ENCODE results near the gene SERP2. TPM values are rescaled to one million over a fixed set of nuclear protein-coding genes. Genes with fewer than 3 reads are reported as not detected.

SERP2 gene
- total RNA-seq, 1 donor from 2014 or later, result 0.24 TPM

DNA sequence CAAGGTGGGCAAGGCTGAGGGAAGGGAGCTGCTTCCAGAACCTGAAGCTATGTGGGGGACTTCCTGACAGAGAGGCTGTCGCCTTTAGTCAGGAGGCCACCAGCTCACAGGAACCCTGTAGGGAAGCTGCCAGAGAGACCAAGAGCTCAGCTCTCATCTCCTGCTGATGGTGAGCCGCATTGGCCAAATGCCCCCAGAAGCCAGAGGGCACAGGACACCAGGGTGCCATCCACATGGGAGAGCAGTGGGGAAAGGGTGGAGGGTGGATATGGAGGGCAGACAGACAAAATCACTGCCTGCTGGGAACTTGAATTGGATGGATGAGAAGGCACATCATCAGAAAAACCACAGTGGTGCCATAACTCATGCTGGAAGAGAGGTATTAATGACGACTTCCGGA, 36.0 kb downstream of the SERP2 start:
- no peak for TF ChIP-seq CTCF (IDR thresholded peaks at IDR 0.05)
- DNase-seq (no peak), ATAC-seq (ENCODE audit: low read depth) (no peak)
- H3K36me3 Mint-ChIP-seq (ENCODE audit: low read depth), result no peaks in the 10 kb centered on the region
- H3K9me3 Mint-ChIP-seq, result no peaks in the 10 kb centered on the region
- intact Hi-C loops (cut with micrococcal nuclease), result no loop called here
- CTCF ChIA-PET, result interaction anchor here (1.0 kb wide), 1 partner anchor 501 kb away, joined by 4 read pairs; no protein-coding TSS in a partner anchor
- H3K4me3 Mint-ChIP-seq, result no peak overlapping the region
- no peak overlapping the region for H3K27ac Mint-ChIP-seq
- peaks cover 14% of the 10 kb centered on the region for H3K27me3 Mint-ChIP-seq
- POLR2A ChIA-PET, result no interaction called here
- no peaks in the 10 kb centered on the region for H3K4me1 Mint-ChIP-seq

GRCh38 chr13:44410328-44410859, 36.8 kb downstream of the SERP2 start:
- H3K9me3 Mint-ChIP-seq, result no peaks in the 10 kb centered on the region
- CTCF ChIA-PET, result interaction anchor here (1.0 kb wide), 1 partner anchor 502 kb away, joined by 4 read pairs; no protein-coding TSS in a partner anchor
- ATAC-seq (ENCODE audit: low read depth), result no peak
- no peak overlapping the region for H3K27ac Mint-ChIP-seq
- H3K4me1 Mint-ChIP-seq, result no peaks in the 10 kb centered on the region
- intact Hi-C loops (cut with micrococcal nuclease), result no loop called here
- peaks cover 11% of the 10 kb centered on the region for H3K27me3 Mint-ChIP-seq
- POLR2A ChIA-PET, result no interaction called here
- no peak for DNase-seq
- H3K36me3 Mint-ChIP-seq (ENCODE audit: low read depth), result no peaks in the 10 kb centered on the region
- H3K4me3 Mint-ChIP-seq, result no peak overlapping the region
- TF ChIP-seq CTCF (IDR thresholded peaks at IDR 0.05), result no peak

DNA sequence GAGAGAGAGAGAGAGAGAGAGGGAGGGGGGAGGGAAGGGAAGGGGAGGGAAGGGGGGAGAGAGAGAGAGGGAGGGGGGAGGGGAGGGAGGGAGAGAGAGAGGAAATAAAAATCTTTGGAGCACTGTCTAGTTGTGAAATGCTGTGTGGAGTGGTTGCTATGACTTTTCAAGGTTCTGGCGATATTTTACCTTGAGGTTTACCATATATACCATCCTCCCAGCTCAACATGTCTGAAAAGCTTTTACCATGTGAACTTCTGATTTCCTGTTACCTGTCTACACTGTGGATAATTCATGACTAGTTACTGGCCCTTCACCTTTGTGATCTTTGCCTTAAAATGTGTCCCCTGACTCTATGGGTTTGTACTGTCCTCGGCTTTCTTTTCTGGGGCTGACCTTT, 38.2 kb downstream of the SERP2 start:
- H3K27me3 Mint-ChIP-seq, result peaks cover 4% of the 10 kb centered on the region
- TF ChIP-seq CTCF (IDR thresholded peaks at IDR 0.05), result no peak
- H3K4me3 Mint-ChIP-seq, result no peak overlapping the region
- ChIA-PET CTCF (no interaction called here), POLR2A (no interaction called here)
- no peak for ATAC-seq (ENCODE audit: low read depth)
- H3K27ac Mint-ChIP-seq, result no peak overlapping the region
- H3K4me1 Mint-ChIP-seq, result no peaks in the 10 kb centered on the region
- no peaks in the 10 kb centered on the region for H3K9me3 Mint-ChIP-seq
- H3K36me3 Mint-ChIP-seq (ENCODE audit: low read depth), result no peaks in the 10 kb centered on the region
- DNase-seq, result no peak
- intact Hi-C loops (cut with micrococcal nuclease), result no loop called here

- ATAC-seq (ENCODE audit: low read depth) (no peak), DNase-seq (no peak)
- H3K36me3 Mint-ChIP-seq (ENCODE audit: low read depth), result no peaks in the 10 kb centered on the region
- POLR2A ChIA-PET, result no interaction called here
- CTCF ChIA-PET, result no interaction called here
- no peak overlapping the region for H3K4me3 Mint-ChIP-seq
- TF ChIP-seq CTCF (IDR thresholded peaks at IDR 0.05), result no peak
- peaks cover 2% of the 10 kb centered on the region for H3K27me3 Mint-ChIP-seq
- intact Hi-C loops (cut with micrococcal nuclease), result no loop called here
- H3K27ac Mint-ChIP-seq, result no peak overlapping the region
- H3K9me3 Mint-ChIP-seq, result no peaks in the 10 kb centered on the region
- peaks cover 1% of the 10 kb centered on the region for H3K4me1 Mint-ChIP-seq
Measured at GRCh38 chr13:44412346-44412935, 38.8 kb downstream of the SERP2 start.

DNA sequence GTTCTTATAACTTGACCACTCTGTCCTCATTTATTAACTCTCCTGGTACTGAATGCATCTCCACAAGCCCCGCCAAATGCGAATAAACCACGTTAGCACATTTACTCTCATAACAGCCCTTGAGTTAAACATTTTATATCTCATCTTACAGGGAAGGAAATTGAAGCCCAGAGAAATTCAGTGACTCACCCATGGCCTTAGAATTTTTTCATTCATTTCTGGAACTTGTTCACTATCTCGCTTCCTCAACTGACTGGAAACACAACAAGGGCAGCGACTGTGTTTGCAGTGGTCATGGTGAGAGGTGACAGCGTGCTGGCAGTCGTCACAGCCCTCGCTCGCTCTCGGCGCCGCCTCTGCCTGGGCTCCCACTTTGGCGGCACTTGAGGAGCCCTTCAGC, 39.5 kb downstream of the SERP2 start:
- ChIA-PET POLR2A (no interaction called here), CTCF (no interaction called here)
- DNase-seq (no peak), ATAC-seq (ENCODE audit: low read depth) (no peak)
- no peak overlapping the region for H3K4me3 Mint-ChIP-seq
- H3K4me1 Mint-ChIP-seq, result peaks cover 7% of the 10 kb centered on the region
- H3K27me3 Mint-ChIP-seq, result peaks cover 2% of the 10 kb centered on the region
- no peaks in the 10 kb centered on the region for H3K36me3 Mint-ChIP-seq (ENCODE audit: low read depth)
- intact Hi-C loops (cut with micrococcal nuclease), result no loop called here
- TF ChIP-seq CTCF (IDR thresholded peaks at IDR 0.05), result no peak
- H3K27ac Mint-ChIP-seq, result no peak overlapping the region
- H3K9me3 Mint-ChIP-seq, result no peaks in the 10 kb centered on the region

Data from activated B cell treated with CpG ODN at 0.5 μM for 24 hours (primary cell).